OCI-LY1 (cell line): ENCODE results near the gene OR13F1.
A peak's percentile ranks its signal among the peaks of the same experiment; 100 is the strongest.

Experiments used
- H2AFZ ChIP-seq: fragments of 200-600 bp; sonication (generic), shearing (Covaris generic); 2 replicates; pipeline ENCODE4 v1.6.0; 2014; ENCODE audit warnings: antibody characterized with exemption, mild to moderate bottlenecking, low read length
- H3F3A ChIP-seq: fragments of 200-600 bp; sonication (generic), shearing (Covaris generic); 2 replicates; pipeline ENCODE4 v1.6.0; 2014; ENCODE audit warnings: mild to moderate bottlenecking, antibody characterized with exemption, low read length, moderate library complexity; ENCODE audit not compliant: insufficient read depth
- H3K27ac ChIP-seq: fragments of 200-600 bp; sonication (generic); 2 replicates; pipeline ENCODE4 v1.5.1; 2014; ENCODE audit warnings: low read length, mixed run types, mild to moderate bottlenecking, low read depth; ENCODE audit not compliant: poor library complexity, severe bottlenecking
- H3K27me3 ChIP-seq: fragments of 200-600 bp; sonication (generic); 2 replicates; pipeline ENCODE4 v1.6.0; 2014; ENCODE audit warnings: antibody characterized with exemption, mild to moderate bottlenecking, low read length, moderate library complexity; ENCODE audit not compliant: insufficient read depth
- H3K36me3 ChIP-seq: fragments of 200-600 bp; sonication (generic); 2 replicates; pipeline ENCODE4 v1.6.1; 2014; ENCODE audit warnings: mild to moderate bottlenecking, antibody characterized with exemption, low read length, moderate library complexity, mixed read lengths; ENCODE audit not compliant: insufficient read depth
- H3K4me1 ChIP-seq: fragments of 200-600 bp; sonication (generic); 2 replicates; pipeline ENCODE4 v1.5.1; 2014; ENCODE audit warnings: mild to moderate bottlenecking, low read length, moderate library complexity; ENCODE audit not compliant: insufficient read depth, severe bottlenecking
- H3K4me2 ChIP-seq: fragments of 200-600 bp; sonication (generic), shearing (Covaris generic); 2 replicates; pipeline ENCODE4 v1.6.1; 2014; ENCODE audit warnings: low read length
- H3K4me3 ChIP-seq: fragments of 200-600 bp; sonication (generic); 2 replicates; pipeline ENCODE4 v1.5.1; 2014; ENCODE audit warnings: low read length, low read depth, mild to moderate bottlenecking, mixed read lengths; ENCODE audit not compliant: poor library complexity, severe bottlenecking
- H3K79me2 ChIP-seq: fragments of 200-600 bp; shearing (Covaris generic); 2 replicates; pipeline ENCODE4 v1.6.1; 2016; ENCODE audit warnings: mixed run types, low read length, mixed read lengths; ENCODE audit not compliant: insufficient read depth
- H3K9ac ChIP-seq: fragments of 200-600 bp; sonication (generic), shearing (Covaris generic); 2 replicates; pipeline ENCODE4 v1.6.1; 2014; ENCODE audit warnings: mild to moderate bottlenecking, low read length, mixed read lengths
- H3K9me2 ChIP-seq: fragments of 200-600 bp; sonication (generic), shearing (Covaris generic); 2 replicates; pipeline ENCODE4 v1.6.1; 2014; ENCODE audit warnings: low read depth, mild to moderate bottlenecking, low read length, mixed read lengths
- H3K9me3 ChIP-seq: fragments of 200-600 bp; shearing (Covaris generic); 2 replicates; pipeline ENCODE4 v1.6.1; 2014; ENCODE audit warnings: low read length, mixed read lengths
- H4K20me1 ChIP-seq: fragments of 200-600 bp; sonication (generic), shearing (Covaris generic); 2 replicates; pipeline ENCODE4 v1.6.0; 2016; ENCODE audit warnings: mild to moderate bottlenecking, low read length; ENCODE audit not compliant: insufficient read depth
- CTCF ChIP-seq: fragments of 200-600 bp; sonication (generic), shearing (Covaris generic); IDR thresholded peaks from 2 replicates; pipeline ENCODE4 v1.5.1; 2017; ENCODE audit warnings: mild to moderate bottlenecking, antibody characterized with exemption, low read length, moderate library complexity, mixed read lengths
- EZH2 ChIP-seq: fragments of 200-600 bp; sonication (generic), shearing (Covaris generic); IDR thresholded peaks from 2 replicates; pipeline ENCODE4 v1.8.0; 2017; ENCODE audit warnings: borderline replicate concordance, mixed run types, mild to moderate bottlenecking, antibody characterized with exemption, low read length, moderate library complexity, mixed read lengths

The OR13F1 gene

GRCh38 chr9:104494808-104495207 lies 9.3 kb upstream of the OR13F1 start:
- Histone ChIP-seq H3K9me3 (no peaks in the 10 kb centered on the region), H3K9me2 (no peaks in the 10 kb centered on the region), H3K79me2 (no peaks in the 10 kb centered on the region), H3F3A (no peaks in the 10 kb centered on the region), H3K4me2 (no peak overlapping the region), H3K4me3 (no peak overlapping the region), H4K20me1 (no peaks in the 10 kb centered on the region), H3K4me1 (no peaks in the 10 kb centered on the region), H2AFZ (no peak overlapping the region), H3K27ac (no peak overlapping the region), H3K9ac (no peak overlapping the region), H3K36me3 (no peaks in the 10 kb centered on the region), H3K27me3 (no peaks in the 10 kb centered on the region)
- TF ChIP-seq EZH2 (no peak), CTCF (peak; percentile 44)

- H3K27me3 ChIP-seq, result no peaks in the 10 kb centered on the region
- H2AFZ ChIP-seq, result no peak overlapping the region
- no peak for TF ChIP-seq CTCF
- no peak for TF ChIP-seq EZH2
- H3K79me2 ChIP-seq, result no peaks in the 10 kb centered on the region
- no peaks in the 10 kb centered on the region for H3K9me2 ChIP-seq
- H3K27ac ChIP-seq, result no peak overlapping the region
- no peaks in the 10 kb centered on the region for H3K36me3 ChIP-seq
- no peak overlapping the region for H3K4me2 ChIP-seq
- no peaks in the 10 kb centered on the region for H3K4me1 ChIP-seq
- H3K9ac ChIP-seq, result no peak overlapping the region
- no peaks in the 10 kb centered on the region for H3F3A ChIP-seq
- no peak overlapping the region for H3K4me3 ChIP-seq
- H3K9me3 ChIP-seq, result no peaks in the 10 kb centered on the region
- no peaks in the 10 kb centered on the region for H4K20me1 ChIP-seq
Observed at GRCh38 chr9:104503440-104503839, 623 bp upstream of the OR13F1 start.

GRCh38 chr9:104506565-104506964 lies 2.5 kb downstream of the OR13F1 start:
- no peaks in the 10 kb centered on the region for H3K36me3 ChIP-seq
- no peaks in the 10 kb centered on the region for H3K4me1 ChIP-seq
- no peaks in the 10 kb centered on the region for H4K20me1 ChIP-seq
- H3F3A ChIP-seq, result no peaks in the 10 kb centered on the region
- no peaks in the 10 kb centered on the region for H3K27me3 ChIP-seq
- H3K9me2 ChIP-seq, result no peaks in the 10 kb centered on the region
- H3K4me3 ChIP-seq, result no peak overlapping the region
- TF ChIP-seq CTCF, result no peak
- TF ChIP-seq EZH2, result no peak
- H3K9me3 ChIP-seq, result no peaks in the 10 kb centered on the region
- H2AFZ ChIP-seq, result no peak overlapping the region
- no peaks in the 10 kb centered on the region for H3K79me2 ChIP-seq
- no peak overlapping the region for H3K9ac ChIP-seq
- H3K27ac ChIP-seq, result no peak overlapping the region
- no peak overlapping the region for H3K4me2 ChIP-seq
